HG03066 (cell line): ENCODE measurements around the gene PTPRN2.

Experiments
- ATAC-seq: cut with Tn5 transposase; IDR thresholded peaks from one replicate; pipeline ENCODE4 v1.9.1; 2021; ENCODE audit warnings: low read depth; ENCODE audit not compliant: unreplicated experiment

PTPRN2 gene

GRCh38 chr7:158449942-158450341, 137.7 kb downstream of the PTPRN2 start:
- ATAC-seq: no peak

- no peak for ATAC-seq
Measured at GRCh38 chr7:158449266-158449665, 138.4 kb downstream of the PTPRN2 start.

GRCh38 chr7:158448430-158449100, 139.1 kb downstream of the PTPRN2 start:
- ATAC-seq: no peak

- no peak for ATAC-seq
Measured at GRCh38 chr7:158447506-158448171, 140.0 kb downstream of the PTPRN2 start.

GRCh38 chr7:158447151-158447505, 140.5 kb downstream of the PTPRN2 start:
- no peak for ATAC-seq

- ATAC-seq: no peak
Measured at GRCh38 chr7:158446706-158447105, 140.9 kb downstream of the PTPRN2 start.

GRCh38 chr7:158446281-158446680, 141.3 kb downstream of the PTPRN2 start:
- ATAC-seq: no peak

- ATAC-seq: no peak
Measured at GRCh38 chr7:158445421-158446175, 142.0 kb downstream of the PTPRN2 start.

- ATAC-seq: no peak
Measured at GRCh38 chr7:158444501-158445420, 142.9 kb downstream of the PTPRN2 start.

GRCh38 chr7:158443688-158444483, 143.7 kb downstream of the PTPRN2 start:
- no peak for ATAC-seq

- no peak for ATAC-seq
Measured at GRCh38 chr7:158443014-158443687, 144.5 kb downstream of the PTPRN2 start.

GRCh38 chr7:158442260-158442659, 145.4 kb downstream of the PTPRN2 start:
- no peak for ATAC-seq

GRCh38 chr7:158439035-158439434, 148.6 kb downstream of the PTPRN2 start:
- no peak for ATAC-seq

- no peak for ATAC-seq
Measured at GRCh38 chr7:158432369-158433341, 155.0 kb downstream of the PTPRN2 start.

GRCh38 chr7:158431941-158432347, 155.7 kb downstream of the PTPRN2 start:
- ATAC-seq: no peak

GRCh38 chr7:158431055-158431940, 156.3 kb downstream of the PTPRN2 start:
- ATAC-seq: no peak
